HL-60 (cell line): ENCODE measurements around the gene ZNF587B.
"Not testable (repeated sequence)": the region's sequence is repeated elsewhere in the genome, so short reads cannot be mapped to it uniquely, and the experiment has no call there.

Source experiments
- DNase-seq, 2 experiments: peaks; one replicate each; pipeline ENCODE4 v3.0.0-alpha.2; 2010 to 2020; ENCODE audit warnings: low read depth in 1 of 2, low spot score in 1 of 2
- H3K27ac ChIP-seq: fragments of 250-450 bp; sonication (Bioruptor Pico); replicated peaks from 2 replicates; pipeline ENCODE4 v1.5.1; 2020; ENCODE audit warnings: mild to moderate bottlenecking, moderate library complexity
- H3K27me3 ChIP-seq: fragments of 250-450 bp; sonication (Bioruptor Pico); 2 replicates; pipeline ENCODE4 v1.5.1; 2021; ENCODE audit warnings: mild to moderate bottlenecking, moderate library complexity; ENCODE audit not compliant: insufficient read depth, poor library complexity, severe bottlenecking
- H3K4me3 ChIP-seq: replicated peaks from 2 replicates; pipeline ENCODE4 v1.5.1; 2011; ENCODE audit warnings: mild to moderate bottlenecking, control low read depth, low read length; ENCODE audit not compliant: insufficient read depth
- GABPA ChIP-seq: IDR thresholded peaks from 2 replicates; pipeline ENCODE4 v1.6.1; 2012; ENCODE audit warnings: low read depth
- POLR2AphosphoS5 ChIP-seq: IDR thresholded peaks from 2 replicates; pipeline ENCODE4 v1.6.1; 2012; ENCODE audit warnings: low read depth
- SPI1 ChIP-seq: IDR thresholded peaks from 2 replicates; pipeline ENCODE4 v1.6.1; 2012; ENCODE audit warnings: low read depth, mild to moderate bottlenecking, borderline replicate concordance
- TF ChIP-seq, protein P1 (sequence below): IDR thresholded peaks from 2 replicates; pipeline ENCODE4 v1.6.1; 2012; ENCODE audit warnings: low read depth; ENCODE audit not compliant: insufficient replicate concordance
- TF ChIP-seq, protein P2 (sequence below): IDR thresholded peaks from one replicate; pipeline ENCODE4 v1.5.1; 2011; ENCODE audit warnings: low read length, control low read depth, inconsistent platforms; ENCODE audit not compliant: insufficient read depth

The ZNF587B gene

DNA sequence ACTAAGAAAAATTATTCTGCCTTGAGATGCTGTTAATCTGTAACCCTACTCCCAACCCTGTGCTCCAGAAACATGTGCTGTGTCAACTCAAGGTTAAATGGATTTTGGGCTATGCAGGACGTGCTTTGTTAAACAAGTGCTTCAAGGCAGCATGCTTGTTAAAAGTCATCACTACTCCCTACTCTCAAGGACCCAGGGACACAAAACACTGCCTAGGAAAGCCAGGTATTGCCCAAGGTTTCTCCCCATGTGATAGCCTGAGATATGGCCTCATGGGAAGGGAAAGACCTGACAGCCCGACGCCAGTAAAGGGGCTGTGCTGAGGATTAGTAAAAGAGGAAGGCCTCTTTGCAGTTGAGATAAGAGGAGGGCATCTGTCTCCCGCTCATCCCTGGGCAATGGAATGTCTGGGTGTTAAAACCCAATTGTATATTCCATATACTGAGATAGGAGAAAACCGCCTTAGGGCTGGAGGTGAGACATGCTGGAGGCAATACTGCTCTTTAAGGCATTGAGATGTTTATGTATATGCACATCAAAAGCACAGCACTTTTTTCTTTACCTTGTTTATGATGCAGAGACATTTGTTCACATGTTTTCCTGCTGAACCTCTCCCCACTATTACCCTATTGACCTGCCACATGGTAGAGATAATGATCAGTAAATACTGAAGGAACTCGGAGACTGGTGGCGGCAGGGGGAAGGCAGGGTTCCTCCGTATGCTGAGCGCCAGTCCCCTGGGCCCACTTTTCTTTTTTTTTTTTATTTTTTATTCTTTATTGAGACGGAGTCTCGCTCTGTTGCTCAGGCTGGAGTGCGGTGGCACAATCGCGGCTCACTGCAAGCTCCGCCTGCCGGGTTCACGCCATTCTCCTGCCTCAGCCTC lies 19.4 kb upstream of the ZNF587B start:
- H3K27ac ChIP-seq: not testable (repeated sequence)

DNA sequence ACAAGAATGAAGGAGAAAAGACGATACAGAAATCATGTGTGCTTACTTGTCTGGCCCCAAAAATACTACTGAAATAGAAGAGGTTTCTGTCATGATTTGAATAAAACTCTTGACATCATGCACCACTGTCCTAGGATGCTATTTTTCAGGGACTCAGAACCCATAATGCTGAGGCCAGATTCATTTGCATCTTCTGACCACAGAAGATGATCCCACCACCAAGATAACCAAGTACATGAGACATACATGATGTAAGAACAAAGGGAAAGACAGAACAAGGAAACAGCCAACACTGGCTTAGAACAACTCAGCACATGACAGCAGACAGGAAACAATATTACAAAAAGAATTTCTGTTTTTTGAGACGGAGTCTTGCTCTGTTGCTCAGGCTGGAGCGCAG lies 17.9 kb upstream of the ZNF587B start:
- DNase-seq: no peak
- no peak overlapping the region; the same call in 1 of the 2 replicates for H3K27ac ChIP-seq
- no peaks in the 10 kb centered on the region for H3K27me3 ChIP-seq
- no peak overlapping the region for H3K4me3 ChIP-seq
- no peak for TF ChIP-seq SPI1
- TF ChIP-seq POLR2AphosphoS5: no peak
- TF ChIP-seq, protein P1, sequence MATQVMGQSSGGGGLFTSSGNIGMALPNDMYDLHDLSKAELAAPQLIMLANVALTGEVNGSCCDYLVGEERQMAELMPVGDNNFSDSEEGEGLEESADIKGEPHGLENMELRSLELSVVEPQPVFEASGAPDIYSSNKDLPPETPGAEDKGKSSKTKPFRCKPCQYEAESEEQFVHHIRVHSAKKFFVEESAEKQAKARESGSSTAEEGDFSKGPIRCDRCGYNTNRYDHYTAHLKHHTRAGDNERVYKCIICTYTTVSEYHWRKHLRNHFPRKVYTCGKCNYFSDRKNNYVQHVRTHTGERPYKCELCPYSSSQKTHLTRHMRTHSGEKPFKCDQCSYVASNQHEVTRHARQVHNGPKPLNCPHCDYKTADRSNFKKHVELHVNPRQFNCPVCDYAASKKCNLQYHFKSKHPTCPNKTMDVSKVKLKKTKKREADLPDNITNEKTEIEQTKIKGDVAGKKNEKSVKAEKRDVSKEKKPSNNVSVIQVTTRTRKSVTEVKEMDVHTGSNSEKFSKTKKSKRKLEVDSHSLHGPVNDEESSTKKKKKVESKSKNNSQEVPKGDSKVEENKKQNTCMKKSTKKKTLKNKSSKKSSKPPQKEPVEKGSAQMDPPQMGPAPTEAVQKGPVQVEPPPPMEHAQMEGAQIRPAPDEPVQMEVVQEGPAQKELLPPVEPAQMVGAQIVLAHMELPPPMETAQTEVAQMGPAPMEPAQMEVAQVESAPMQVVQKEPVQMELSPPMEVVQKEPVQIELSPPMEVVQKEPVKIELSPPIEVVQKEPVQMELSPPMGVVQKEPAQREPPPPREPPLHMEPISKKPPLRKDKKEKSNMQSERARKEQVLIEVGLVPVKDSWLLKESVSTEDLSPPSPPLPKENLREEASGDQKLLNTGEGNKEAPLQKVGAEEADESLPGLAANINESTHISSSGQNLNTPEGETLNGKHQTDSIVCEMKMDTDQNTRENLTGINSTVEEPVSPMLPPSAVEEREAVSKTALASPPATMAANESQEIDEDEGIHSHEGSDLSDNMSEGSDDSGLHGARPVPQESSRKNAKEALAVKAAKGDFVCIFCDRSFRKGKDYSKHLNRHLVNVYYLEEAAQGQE: no peak
- TF ChIP-seq, protein P2, sequence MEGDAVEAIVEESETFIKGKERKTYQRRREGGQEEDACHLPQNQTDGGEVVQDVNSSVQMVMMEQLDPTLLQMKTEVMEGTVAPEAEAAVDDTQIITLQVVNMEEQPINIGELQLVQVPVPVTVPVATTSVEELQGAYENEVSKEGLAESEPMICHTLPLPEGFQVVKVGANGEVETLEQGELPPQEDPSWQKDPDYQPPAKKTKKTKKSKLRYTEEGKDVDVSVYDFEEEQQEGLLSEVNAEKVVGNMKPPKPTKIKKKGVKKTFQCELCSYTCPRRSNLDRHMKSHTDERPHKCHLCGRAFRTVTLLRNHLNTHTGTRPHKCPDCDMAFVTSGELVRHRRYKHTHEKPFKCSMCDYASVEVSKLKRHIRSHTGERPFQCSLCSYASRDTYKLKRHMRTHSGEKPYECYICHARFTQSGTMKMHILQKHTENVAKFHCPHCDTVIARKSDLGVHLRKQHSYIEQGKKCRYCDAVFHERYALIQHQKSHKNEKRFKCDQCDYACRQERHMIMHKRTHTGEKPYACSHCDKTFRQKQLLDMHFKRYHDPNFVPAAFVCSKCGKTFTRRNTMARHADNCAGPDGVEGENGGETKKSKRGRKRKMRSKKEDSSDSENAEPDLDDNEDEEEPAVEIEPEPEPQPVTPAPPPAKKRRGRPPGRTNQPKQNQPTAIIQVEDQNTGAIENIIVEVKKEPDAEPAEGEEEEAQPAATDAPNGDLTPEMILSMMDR: no peak
- no peak for TF ChIP-seq GABPA

More for the DNA sequence above, 19.4 kb upstream of the ZNF587B start:
- not testable (repeated sequence) for DNase-seq, H3K4me3 ChIP-seq, H3K27me3 ChIP-seq
- peak; percentile 16; the same call in 1 of the 2 replicates for TF ChIP-seq SPI1

- not testable (repeated sequence) for DNase-seq, H3K4me3 ChIP-seq, H3K27me3 ChIP-seq
- 0 out of 2 replicates have a peak overlapping the region, but pooled peaks have one; percentile 14 for H3K27ac ChIP-seq
These were observed 16.9 kb upstream of the ZNF587B start for GRCh38 chr19:57812975-57813820.

- no peak for DNase-seq
- H3K4me3 ChIP-seq: peak overlapping the region; percentile 97
- peak overlapping the region; percentile 71 for H3K27ac ChIP-seq
- TF ChIP-seq, protein P2: no peak
- TF ChIP-seq SPI1 (no peak), GABPA (no peak), POLR2AphosphoS5 (no peak)
- TF ChIP-seq, protein P1: no peak
- H3K27me3 ChIP-seq: no peaks in the 10 kb centered on the region
These were observed 16.1 kb upstream of the ZNF587B start for GRCh38 chr19:57813919-57814504.
